Measurements from ENCODE around the gene CST7. TPM values are rescaled to one million over a fixed set of nuclear protein-coding genes. Genes with fewer than 3 reads are reported as not detected.

Gene CST7
- total RNA-seq, 1 experiment from 2014 or later, result not detected

- H3K36me3 ChIP-seq, result peaks cover 3% of the 10 kb centered on the region; the same call in 1 of the 2 replicates
- H3K4me3 ChIP-seq, result no peak overlapping the region
- no peaks in the 10 kb centered on the region for H3K9me3 ChIP-seq
- H3K27me3 ChIP-seq, result no peaks in the 10 kb centered on the region
- no peak for DNase-seq
Measured at GRCh38 chr20:24986436-24987015, 37.5 kb downstream of the CST7 start.

GRCh38 chr20:24987244-24987643 is 38.2 kb downstream of the CST7 start:
- peaks cover 3% of the 10 kb centered on the region; the same call in 1 of the 2 replicates for H3K36me3 ChIP-seq
- no peaks in the 10 kb centered on the region for H3K27me3 ChIP-seq
- no peak overlapping the region for H3K4me3 ChIP-seq
- H3K9me3 ChIP-seq, result no peaks in the 10 kb centered on the region
- DNase-seq, result no peak

DNA sequence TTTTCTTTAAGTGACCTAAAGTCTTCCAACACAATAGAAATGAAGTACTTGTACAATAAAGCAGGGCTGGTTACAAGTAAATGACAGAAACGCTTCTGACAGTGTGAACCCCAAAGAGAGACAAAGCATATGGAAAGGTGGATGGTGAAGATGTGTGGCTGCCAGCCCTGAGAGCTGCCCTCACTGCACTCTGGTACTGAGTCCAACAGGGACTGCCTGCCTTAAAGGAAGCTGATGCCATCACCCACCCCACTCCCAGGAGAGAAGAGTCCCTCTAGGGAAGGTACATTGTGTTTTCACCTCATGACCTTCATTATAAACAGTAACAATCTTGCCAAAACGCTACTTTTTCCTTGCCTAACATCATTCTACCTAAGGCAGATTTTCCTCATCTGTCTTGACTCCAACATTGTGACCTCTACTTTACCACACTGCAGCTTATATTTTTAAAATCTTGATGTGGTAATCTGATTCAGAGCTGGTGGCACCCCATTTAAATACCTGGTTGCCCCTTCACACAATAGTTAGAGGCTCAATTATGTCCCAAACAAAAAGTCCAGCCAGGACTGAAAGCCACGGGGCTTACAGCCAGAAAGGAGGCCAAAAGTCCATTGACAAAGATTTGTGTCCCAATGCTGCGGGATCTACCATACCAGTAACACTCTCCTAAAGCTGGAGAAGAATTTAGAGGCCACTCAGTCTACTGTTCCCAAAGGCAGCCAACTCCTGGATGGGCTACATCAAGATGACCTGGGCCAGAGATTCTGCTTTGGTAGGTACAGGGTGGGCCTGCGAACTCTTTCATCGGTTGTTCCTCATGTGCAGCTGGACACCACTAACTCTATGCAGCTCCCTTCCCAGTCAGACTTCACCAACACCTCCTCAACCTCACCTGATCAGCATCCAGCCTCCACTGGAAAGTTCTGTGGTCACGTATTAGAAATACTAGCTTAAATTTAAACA is 39.1 kb downstream of the CST7 start:
- no peak overlapping the region for H3K4me3 ChIP-seq
- DNase-seq, result no peak
- H3K27me3 ChIP-seq, result no peaks in the 10 kb centered on the region
- H3K36me3 ChIP-seq, result no peaks in the 10 kb centered on the region; the same call in 1 of the 2 replicates
- H3K9me3 ChIP-seq, result no peaks in the 10 kb centered on the region

GRCh38 chr20:24989162-24989561 is 40.1 kb downstream of the CST7 start:
- no peaks in the 10 kb centered on the region for H3K27me3 ChIP-seq
- no peak for DNase-seq
- H3K4me3 ChIP-seq, result no peak overlapping the region
- H3K36me3 ChIP-seq, result no peaks in the 10 kb centered on the region
- no peaks in the 10 kb centered on the region for H3K9me3 ChIP-seq

GRCh38 chr20:24990810-24991252 is 41.8 kb downstream of the CST7 start:
- Histone ChIP-seq H3K4me3 (no peak overlapping the region), H3K36me3 (no peaks in the 10 kb centered on the region), H3K27me3 (no peaks in the 10 kb centered on the region), H3K9me3 (no peaks in the 10 kb centered on the region)
- no peak for DNase-seq

- H3K4me3 ChIP-seq, result peak overlapping the region; percentile 74
- no peaks in the 10 kb centered on the region for H3K27me3 ChIP-seq
- H3K36me3 ChIP-seq, result no peaks in the 10 kb centered on the region
- DNase-seq, result peak; percentile 17
- no peaks in the 10 kb centered on the region for H3K9me3 ChIP-seq
Measured at GRCh38 chr20:24991897-24992486, 42.9 kb downstream of the CST7 start.

DNA sequence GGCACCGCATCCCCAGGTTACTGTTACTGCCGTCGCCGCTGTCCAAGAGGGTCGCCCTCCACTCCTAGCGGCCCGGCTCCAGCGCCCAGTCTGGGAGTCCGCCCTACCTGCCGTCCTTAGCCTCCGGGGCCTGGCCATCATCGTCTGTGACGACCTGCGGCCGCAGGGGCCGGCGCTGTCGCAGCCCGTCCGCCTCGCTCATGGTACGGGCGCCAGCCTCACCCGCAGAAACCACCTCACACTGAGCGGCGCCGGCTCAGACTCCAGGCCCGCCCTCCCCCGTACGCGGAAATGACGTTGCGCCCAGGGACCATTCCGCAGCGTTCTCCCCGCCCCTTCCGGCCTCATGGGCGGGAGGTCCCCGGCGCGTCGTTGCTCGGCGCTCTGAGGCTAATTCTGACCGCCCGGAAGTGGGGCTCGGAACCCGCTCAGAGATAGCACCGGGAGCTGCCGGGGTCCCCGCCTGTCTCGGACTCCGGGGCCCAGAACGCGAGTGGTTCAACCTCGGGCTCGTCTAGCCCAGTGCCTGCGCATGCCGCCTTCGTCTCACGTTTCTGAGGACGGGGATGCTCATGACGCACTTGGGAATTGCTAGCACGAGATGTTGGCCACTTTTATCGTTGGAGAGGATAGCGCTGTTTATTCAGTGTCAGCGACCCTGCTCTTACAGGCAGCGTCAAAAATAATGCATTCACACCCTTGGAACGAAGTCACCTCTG is 43.6 kb downstream of the CST7 start, which contains the start of gene APMAP:
Gene APMAP (minus strand): TSS at position 265 of the 719 bp plus-strand sequence. CDS start 63 bp downstream, at position 202.
- no peaks in the 10 kb centered on the region for H3K27me3 ChIP-seq
- H3K9me3 ChIP-seq, result no peaks in the 10 kb centered on the region
- peak; percentile 87 for DNase-seq
- no peaks in the 10 kb centered on the region for H3K36me3 ChIP-seq
- H3K4me3 ChIP-seq, result peak within 1 kb of the TSS; percentile 74

DNA sequence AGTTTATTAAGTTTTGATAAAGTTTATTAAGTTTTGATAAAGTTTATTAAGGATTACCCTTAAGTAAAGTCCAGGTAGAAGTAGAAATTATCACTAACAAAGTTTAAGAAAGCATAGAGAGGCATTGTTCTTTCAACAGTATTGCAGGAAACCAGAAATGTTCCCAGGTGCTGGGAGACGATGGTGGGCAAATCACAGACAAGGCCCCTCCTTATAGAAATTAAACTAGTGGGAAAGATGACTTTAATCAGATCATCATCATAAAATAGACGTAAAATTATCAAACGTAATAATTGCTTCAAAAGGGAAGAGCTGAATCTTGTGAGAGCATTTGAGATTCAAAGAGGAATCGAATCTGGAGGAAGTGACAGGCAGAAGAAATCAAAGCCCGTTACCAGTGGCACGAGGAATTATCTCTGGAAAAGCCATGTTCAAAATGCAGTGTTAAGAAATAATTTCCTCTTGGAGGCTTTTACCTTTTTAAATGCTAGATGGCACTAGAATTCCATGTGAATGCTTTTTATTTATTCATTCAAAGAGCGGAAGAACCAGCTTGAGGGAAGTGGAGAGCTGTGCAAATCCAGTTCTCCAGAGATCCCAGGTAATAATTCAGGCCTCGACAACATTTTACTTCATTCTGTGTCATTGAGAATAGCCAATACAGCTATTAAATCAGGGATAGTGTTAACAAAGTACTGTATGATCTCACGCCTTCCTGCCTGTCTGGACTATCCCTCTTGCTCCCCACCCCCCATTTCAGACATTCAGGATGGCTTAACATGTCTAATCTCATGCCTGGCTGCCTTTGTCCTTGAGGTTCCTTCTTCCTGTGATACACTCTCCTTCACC is 44.5 kb downstream of the CST7 start:
- Histone ChIP-seq H3K27me3 (no peaks in the 10 kb centered on the region), H3K36me3 (no peaks in the 10 kb centered on the region), H3K4me3 (peak overlapping the region; percentile 74), H3K9me3 (no peaks in the 10 kb centered on the region)
- DNase-seq, result no peak

DNA sequence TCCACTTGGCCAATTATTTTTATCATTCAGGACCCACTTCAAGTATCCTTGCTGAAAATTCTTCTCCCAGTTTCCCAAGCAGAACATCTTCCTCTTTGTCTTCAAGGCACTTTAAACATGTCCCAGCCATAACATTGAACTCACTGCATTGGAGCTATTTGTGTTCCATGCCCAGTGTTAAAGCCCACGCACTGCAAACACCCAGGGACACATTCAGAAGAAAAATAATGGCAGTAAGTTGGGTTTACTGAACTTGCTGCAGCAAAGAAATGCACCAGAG is 45.1 kb downstream of the CST7 start:
- Histone ChIP-seq H3K4me3 (no peak overlapping the region), H3K9me3 (no peaks in the 10 kb centered on the region), H3K36me3 (no peaks in the 10 kb centered on the region), H3K27me3 (no peaks in the 10 kb centered on the region)
- no peak for DNase-seq

- Histone ChIP-seq H3K27me3 (no peaks in the 10 kb centered on the region), H3K4me3 (no peak overlapping the region), H3K36me3 (no peaks in the 10 kb centered on the region), H3K9me3 (no peaks in the 10 kb centered on the region)
- DNase-seq, result peak; percentile 41
Measured at GRCh38 chr20:24994470-24995368, 45.6 kb downstream of the CST7 start.

DNA sequence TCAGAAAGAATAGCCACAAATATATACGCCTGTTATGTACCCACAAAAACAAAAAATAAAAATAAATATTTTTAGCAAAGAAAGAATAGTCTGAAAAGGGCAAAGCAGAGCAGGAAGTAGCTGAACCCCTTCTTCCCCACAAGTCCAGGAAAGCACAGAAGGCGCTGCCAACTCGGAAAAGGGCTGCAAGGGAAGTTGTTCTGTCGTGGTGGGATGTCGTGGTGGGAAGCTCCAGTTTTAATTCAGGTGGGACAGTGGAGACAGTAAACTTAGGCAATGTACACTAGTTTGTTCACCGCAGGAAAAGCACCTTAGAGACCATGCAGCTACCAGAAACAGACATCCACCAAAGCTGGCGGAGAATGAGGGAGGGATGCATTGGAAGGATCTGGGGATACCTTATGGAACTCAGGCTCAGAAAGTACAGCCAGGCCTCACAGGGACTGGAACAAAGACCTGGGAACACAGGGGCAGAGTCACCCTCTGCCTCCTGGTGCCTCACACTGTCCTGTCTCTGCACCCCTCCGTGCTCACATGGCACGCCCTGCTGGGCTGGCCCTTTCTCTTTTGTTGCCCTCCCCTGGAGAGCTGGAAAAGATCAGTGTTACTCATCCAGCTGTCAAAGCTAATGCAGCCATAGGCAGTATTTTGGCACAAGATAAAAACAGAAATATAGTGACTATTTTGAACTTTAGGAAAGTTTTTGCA is 46.8 kb downstream of the CST7 start:
- DNase-seq, result peak; percentile 62
- H3K36me3 ChIP-seq, result no peaks in the 10 kb centered on the region
- no peaks in the 10 kb centered on the region for H3K27me3 ChIP-seq
- H3K9me3 ChIP-seq, result no peaks in the 10 kb centered on the region
- H3K4me3 ChIP-seq, result no peak overlapping the region

DNA sequence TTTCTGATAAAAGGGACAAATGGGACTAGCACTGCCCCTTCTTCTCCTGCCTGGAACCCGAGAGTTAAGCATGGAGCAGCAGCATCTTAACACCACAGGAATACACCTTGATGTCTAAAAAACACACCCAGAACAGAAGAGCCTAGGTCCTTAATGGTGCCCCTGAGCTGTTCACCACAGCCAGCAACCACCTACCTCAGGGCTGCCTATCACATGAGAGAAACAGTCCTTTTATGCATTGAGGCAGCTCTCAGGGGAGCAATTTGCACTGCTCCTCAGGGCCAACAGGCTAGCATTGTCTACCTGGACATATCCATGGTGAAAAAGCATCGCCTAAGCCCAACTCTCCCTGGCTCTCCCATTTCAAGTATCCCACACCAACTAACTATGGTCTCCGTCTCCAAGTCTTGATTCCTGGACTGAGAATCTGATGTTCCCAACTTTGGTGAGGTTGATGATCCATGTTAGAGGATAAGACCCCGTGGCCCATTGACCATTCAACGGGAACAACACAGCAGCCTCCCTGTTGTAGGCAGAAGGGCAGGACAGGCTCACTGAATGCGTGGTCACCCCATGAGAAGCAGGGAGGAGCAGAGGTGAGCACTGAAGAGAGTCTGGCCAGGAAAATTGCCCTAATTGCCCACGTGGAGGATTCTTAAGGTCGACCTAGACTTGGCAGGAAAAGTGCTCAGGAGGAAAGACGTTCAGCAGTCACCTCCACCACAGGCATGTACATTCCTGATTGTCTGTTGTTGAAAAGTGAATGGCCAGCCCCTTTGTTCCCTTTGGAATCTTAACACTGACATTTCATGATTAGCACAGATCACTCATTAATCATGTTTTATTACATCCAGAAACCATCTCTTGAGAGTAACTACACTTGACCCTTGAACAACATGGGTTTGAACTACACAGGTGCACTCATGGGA is 47.6 kb downstream of the CST7 start:
- Histone ChIP-seq H3K36me3 (no peaks in the 10 kb centered on the region), H3K9me3 (no peaks in the 10 kb centered on the region), H3K27me3 (no peaks in the 10 kb centered on the region), H3K4me3 (no peak overlapping the region)
- no peak for DNase-seq

DNA sequence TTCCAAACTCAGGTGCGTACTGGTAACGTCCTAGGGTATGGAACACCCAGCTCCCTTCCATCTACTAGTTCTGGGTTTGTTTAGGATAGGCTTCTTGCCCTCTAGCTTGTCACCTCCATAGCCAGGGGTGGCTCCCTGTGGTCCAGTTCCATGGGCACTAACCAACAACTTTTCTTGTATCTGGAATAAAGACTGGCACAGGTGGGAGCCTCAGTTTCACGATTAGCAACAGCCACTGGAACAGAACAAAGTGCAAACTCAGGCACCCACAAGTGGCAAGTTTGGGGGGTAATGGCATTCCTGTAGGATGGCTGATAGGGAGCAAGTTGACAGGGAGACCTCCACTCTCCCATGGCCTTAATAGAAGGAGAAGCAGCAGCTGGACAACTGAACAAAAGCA is 49.1 kb downstream of the CST7 start:
- no peak for DNase-seq
- Histone ChIP-seq H3K27me3 (no peaks in the 10 kb centered on the region), H3K9me3 (no peaks in the 10 kb centered on the region), H3K4me3 (no peak overlapping the region), H3K36me3 (no peaks in the 10 kb centered on the region)

Measured in MG63 (cell line).